Neural crest cell (in vitro differentiated cells): Measurements from ENCODE around the gene MYO6. TPM values are rescaled to one million over a fixed set of nuclear protein-coding genes. Genes with fewer than 3 reads are reported as not detected.
A peak's percentile ranks its signal among the peaks of the same experiment; 100 is the strongest.
"Not testable (repeated sequence)": the region's sequence is repeated elsewhere in the genome, so short reads cannot be mapped to it uniquely, and the experiment has no call there.

Experiments used
- DNase-seq: peaks from one replicate; pipeline ENCODE4 v3.0.0; 2021; ENCODE audit warnings: low read depth, mixed read lengths, low spot score
- H3K27ac Mint-ChIP-seq: one replicate; pipeline ENCODE4 v1.8.0; 2021; ENCODE audit warnings: mild to moderate bottlenecking, mixed read lengths; ENCODE audit not compliant: unreplicated experiment
- H3K27me3 Mint-ChIP-seq: 2 replicates; pipeline ENCODE4 v1.8.0; 2021; ENCODE audit warnings: low read depth, mild to moderate bottlenecking, mixed read lengths
- H3K36me3 Mint-ChIP-seq: 2 replicates; pipeline ENCODE4 v1.8.0; 2021; ENCODE audit warnings: low read depth, mild to moderate bottlenecking, mixed read lengths
- H3K4me1 Mint-ChIP-seq: 2 replicates; pipeline ENCODE4 v1.8.0; 2021; ENCODE audit warnings: mixed read lengths
- H3K4me3 Mint-ChIP-seq: one replicate; pipeline ENCODE4 v1.8.0; 2021; ENCODE audit warnings: mild to moderate bottlenecking, mixed read lengths
- H3K9me3 Mint-ChIP-seq: 2 replicates; pipeline ENCODE4 v1.8.0; 2021; ENCODE audit warnings: mixed read lengths
- CTCF ChIP-seq: fragments of 200-600 bp; sonication (generic); conservative IDR thresholded peaks from 2 replicates; pipeline ENCODE4 v1.5.0; 2021; ENCODE audit warnings: antibody characterized with exemption, mild to moderate bottlenecking
- long read RNA-seq: library from polyadenylated mRNA; unstranded; transcript quantifications from one replicate; pipeline ENCODE4 v2.0.0, GENCODE V29; 2020
- total RNA-seq: library from RNA; stranded (reverse); gene quantifications from 2 replicates; pipeline ENCODE4 v1.2.1, GENCODE V29; 2021

Gene MYO6
- total RNA-seq = 24.5 and 25.7 TPM in 2 replicates
- long read RNA-seq, partial matches to known transcripts = 201 of 222 reads
- long read RNA-seq, other reads (novel, unspliced or antisense) = 21 of 222 reads

GRCh38 chr6:75748743-75749538, at the start of gene MYO6:
Gene MYO6, plus strand, starts transcription at chr6:75749239. Its CDS starts 68,309 bp downstream, at chr6:75817548.
- DNase-seq = peak; percentile 59
- Mint-ChIP-seq H3K27me3 (peaks cover 22% of the 10 kb centered on the region), H3K4me1 (peaks cover 14% of the 10 kb centered on the region), H3K27ac (peak within 1 kb of the TSS; percentile 70), H3K4me3 (peak within 1 kb of the TSS; percentile 90), H3K9me3 (no peaks in the 10 kb centered on the region), H3K36me3 (no peaks in the 10 kb centered on the region)
- TF ChIP-seq CTCF = no peak

- H3K27me3 Mint-ChIP-seq, H3K4me1 Mint-ChIP-seq, H3K27ac Mint-ChIP-seq, H3K4me3 Mint-ChIP-seq, H3K9me3 Mint-ChIP-seq, DNase-seq: not testable (repeated sequence)
- peaks cover 21% of the 10 kb centered on the region for H3K36me3 Mint-ChIP-seq
Observed at GRCh38 chr6:75708334-75708733, 40.7 kb upstream of the MYO6 start.

GRCh38 chr6:75711173-75711572, 37.9 kb upstream of the MYO6 start:
- peaks cover 19% of the 10 kb centered on the region for H3K36me3 Mint-ChIP-seq
- H3K27ac Mint-ChIP-seq = no peak overlapping the region
- no peaks in the 10 kb centered on the region for H3K27me3 Mint-ChIP-seq
- H3K4me1 Mint-ChIP-seq = no peaks in the 10 kb centered on the region
- no peak overlapping the region for H3K4me3 Mint-ChIP-seq
- no peak for DNase-seq
- no peak for TF ChIP-seq CTCF
- no peaks in the 10 kb centered on the region for H3K9me3 Mint-ChIP-seq

GRCh38 chr6:75719133-75719532, 29.9 kb upstream of the MYO6 start:
- Mint-ChIP-seq H3K4me1 (no peaks in the 10 kb centered on the region), H3K27ac (no peak overlapping the region), H3K27me3 (no peaks in the 10 kb centered on the region), H3K4me3 (no peak overlapping the region), H3K9me3 (no peaks in the 10 kb centered on the region), H3K36me3 (peaks cover 8% of the 10 kb centered on the region)
- no peak for DNase-seq
- no peak for TF ChIP-seq CTCF

- Mint-ChIP-seq H3K27me3 (no peaks in the 10 kb centered on the region), H3K9me3 (no peaks in the 10 kb centered on the region), H3K27ac (no peak overlapping the region), H3K4me3 (no peak overlapping the region), H3K36me3 (no peaks in the 10 kb centered on the region), H3K4me1 (no peaks in the 10 kb centered on the region)
- DNase-seq = no peak
- TF ChIP-seq CTCF = no peak
Observed at GRCh38 chr6:75723382-75723781, 25.7 kb upstream of the MYO6 start.

- Mint-ChIP-seq H3K27ac (no peak overlapping the region), H3K9me3 (no peaks in the 10 kb centered on the region), H3K4me3 (no peak overlapping the region), H3K27me3 (no peaks in the 10 kb centered on the region), H3K4me1 (no peaks in the 10 kb centered on the region), H3K36me3 (no peaks in the 10 kb centered on the region)
- no peak for DNase-seq
- no peak for TF ChIP-seq CTCF
Observed at GRCh38 chr6:75727206-75727605, 21.8 kb upstream of the MYO6 start.

GRCh38 chr6:75731029-75731428, 18.0 kb upstream of the MYO6 start:
- not testable (repeated sequence) for H3K27ac Mint-ChIP-seq, H3K4me3 Mint-ChIP-seq, DNase-seq, H3K27me3 Mint-ChIP-seq, H3K9me3 Mint-ChIP-seq, H3K4me1 Mint-ChIP-seq, H3K36me3 Mint-ChIP-seq
